HG03135 (cell line): ENCODE data around the gene PAPPA.

Source experiments
- ATAC-seq: cut with Tn5 transposase; IDR thresholded peaks from one replicate; pipeline ENCODE4 v1.9.1; 2021; ENCODE audit warnings: mild to moderate bottlenecking, moderate library complexity; ENCODE audit not compliant: unreplicated experiment

Gene PAPPA, protein sequence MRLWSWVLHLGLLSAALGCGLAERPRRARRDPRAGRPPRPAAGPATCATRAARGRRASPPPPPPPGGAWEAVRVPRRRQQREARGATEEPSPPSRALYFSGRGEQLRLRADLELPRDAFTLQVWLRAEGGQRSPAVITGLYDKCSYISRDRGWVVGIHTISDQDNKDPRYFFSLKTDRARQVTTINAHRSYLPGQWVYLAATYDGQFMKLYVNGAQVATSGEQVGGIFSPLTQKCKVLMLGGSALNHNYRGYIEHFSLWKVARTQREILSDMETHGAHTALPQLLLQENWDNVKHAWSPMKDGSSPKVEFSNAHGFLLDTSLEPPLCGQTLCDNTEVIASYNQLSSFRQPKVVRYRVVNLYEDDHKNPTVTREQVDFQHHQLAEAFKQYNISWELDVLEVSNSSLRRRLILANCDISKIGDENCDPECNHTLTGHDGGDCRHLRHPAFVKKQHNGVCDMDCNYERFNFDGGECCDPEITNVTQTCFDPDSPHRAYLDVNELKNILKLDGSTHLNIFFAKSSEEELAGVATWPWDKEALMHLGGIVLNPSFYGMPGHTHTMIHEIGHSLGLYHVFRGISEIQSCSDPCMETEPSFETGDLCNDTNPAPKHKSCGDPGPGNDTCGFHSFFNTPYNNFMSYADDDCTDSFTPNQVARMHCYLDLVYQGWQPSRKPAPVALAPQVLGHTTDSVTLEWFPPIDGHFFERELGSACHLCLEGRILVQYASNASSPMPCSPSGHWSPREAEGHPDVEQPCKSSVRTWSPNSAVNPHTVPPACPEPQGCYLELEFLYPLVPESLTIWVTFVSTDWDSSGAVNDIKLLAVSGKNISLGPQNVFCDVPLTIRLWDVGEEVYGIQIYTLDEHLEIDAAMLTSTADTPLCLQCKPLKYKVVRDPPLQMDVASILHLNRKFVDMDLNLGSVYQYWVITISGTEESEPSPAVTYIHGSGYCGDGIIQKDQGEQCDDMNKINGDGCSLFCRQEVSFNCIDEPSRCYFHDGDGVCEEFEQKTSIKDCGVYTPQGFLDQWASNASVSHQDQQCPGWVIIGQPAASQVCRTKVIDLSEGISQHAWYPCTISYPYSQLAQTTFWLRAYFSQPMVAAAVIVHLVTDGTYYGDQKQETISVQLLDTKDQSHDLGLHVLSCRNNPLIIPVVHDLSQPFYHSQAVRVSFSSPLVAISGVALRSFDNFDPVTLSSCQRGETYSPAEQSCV (N-terminal part only)

DNA sequence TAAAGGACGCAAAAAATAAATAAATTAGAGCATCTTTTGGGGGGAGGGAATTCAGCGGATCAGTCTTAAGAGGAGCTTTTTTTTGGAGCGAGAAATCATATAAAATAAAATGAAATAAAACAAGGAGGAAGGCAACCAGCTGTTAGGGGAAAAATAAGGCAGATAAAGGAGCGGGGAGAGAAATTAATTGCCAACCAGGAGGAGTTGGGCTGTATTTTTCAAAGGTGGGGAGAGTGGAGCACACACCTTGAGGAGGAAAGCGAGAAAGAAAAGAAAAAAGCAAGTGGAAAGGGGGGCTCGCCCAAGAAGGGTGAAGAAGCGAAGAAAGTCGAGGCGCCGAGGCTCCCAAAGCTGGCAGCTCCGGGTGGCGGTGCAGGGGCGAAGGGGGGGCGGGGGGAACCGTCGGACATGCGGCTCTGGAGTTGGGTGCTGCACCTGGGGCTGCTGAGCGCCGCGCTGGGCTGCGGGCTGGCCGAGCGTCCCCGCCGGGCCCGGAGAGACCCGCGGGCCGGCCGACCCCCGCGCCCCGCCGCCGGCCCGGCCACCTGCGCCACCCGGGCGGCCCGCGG lies at the start of gene PAPPA:
TSS of gene PAPPA (plus strand) at position 27 of the 569 bp plus-strand sequence. CDS start at position 409, 382 bp downstream.
- ATAC-seq, result no peak

DNA sequence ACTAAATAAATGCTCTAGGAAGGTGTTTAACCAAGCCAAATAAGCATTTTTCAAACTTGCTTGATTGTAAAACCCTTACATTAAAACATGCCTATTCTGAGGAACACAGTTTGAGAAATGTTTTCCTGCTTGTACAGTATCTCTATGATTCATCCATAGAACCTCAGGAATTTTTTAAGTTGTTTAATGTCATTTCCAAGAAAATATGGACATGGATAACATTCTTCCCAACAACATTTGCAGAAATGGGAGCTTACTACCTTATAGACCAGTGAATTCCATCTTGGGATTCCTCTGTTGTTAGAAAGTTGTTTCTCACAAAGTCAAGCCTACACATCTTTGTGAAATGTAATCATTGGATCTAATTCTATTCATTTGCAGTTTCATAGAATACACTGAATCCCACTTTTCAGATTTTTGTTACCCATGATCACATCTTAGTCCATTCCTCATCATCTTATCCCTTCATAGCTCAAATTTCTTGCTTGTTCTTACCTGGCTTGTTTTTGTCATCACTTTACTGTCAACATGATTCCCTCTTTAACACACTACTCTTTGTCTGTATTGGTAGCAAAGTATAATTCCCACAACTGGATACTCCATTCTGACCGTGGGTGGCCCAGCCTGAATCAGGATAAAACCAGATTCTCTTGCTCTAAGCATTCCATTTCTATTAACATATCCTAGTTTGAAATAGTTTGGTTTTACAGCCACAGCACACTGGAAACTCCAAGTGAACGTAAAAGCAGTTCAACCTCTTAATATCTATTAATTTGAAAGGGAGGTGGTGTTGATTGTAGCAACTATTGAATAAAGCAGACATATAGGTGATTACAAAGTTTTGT lies 49.4 kb upstream of the PAPPA start:
- no peak for ATAC-seq

DNA sequence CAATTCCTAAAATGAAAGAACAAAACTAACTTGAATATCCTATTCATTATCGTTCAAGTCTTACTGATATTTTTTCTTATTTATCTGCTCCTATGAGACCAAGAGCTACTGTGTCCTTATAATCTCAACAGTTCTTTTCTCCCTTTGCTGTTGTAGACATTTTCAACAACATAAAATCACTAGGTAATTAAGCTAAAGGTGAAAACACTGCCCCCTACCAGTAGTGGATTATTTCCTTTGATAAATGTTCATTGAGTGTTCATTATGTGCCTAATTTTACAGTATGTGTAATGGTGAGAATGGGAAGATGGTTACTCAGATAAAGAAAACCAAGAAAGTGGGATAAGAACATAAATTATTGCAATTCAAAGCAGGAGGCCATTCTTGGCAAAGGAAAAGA lies 41.4 kb upstream of the PAPPA start:
- ATAC-seq, result no peak

DNA sequence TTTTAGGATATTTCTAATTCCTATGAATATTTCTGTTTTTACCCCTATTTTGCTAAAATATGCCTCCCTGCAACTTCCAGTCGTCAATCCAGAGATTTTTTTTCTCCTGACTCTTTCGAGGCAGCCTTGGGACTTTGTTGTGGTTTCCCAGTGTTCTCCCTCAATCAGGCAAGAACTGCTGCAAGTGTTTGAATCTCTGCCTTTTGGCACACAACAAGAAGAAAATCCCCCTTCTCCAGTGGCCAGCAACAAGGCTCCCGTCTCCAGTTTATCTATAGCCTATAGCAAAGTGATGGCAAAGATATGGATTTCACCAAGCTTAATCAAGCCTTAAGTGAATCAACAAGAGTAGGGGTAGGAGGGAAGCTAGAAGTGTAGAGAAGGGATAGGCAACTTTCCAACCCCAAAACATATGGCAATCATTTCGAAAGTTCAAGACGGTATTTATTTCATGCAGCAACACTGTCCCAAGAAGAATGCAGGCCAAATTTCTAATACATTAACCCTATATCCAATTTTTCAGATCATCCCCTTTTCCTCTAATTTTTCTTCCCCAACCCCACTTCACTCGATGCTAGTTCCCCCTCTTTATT lies 37.7 kb upstream of the PAPPA start:
- no peak for ATAC-seq

DNA sequence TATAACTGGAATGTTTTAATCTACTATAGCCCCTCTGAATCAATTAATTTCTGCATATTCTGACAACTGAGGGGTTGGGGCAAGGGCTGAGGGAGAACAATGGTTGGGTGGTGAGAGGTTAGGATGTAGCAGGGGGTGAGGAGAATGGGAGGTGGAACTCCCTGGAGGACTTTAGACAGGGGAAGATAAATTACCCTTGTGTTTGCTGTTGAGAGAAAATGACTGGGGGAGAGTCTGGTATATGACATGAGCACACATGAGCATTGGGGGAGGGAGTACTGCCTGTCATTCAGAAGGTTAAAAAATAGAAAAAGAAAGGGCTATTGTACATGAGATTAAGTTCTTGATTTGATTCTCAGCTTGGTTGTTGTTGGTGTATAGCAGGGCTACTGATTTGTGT lies 37.2 kb upstream of the PAPPA start:
- no peak for ATAC-seq

DNA sequence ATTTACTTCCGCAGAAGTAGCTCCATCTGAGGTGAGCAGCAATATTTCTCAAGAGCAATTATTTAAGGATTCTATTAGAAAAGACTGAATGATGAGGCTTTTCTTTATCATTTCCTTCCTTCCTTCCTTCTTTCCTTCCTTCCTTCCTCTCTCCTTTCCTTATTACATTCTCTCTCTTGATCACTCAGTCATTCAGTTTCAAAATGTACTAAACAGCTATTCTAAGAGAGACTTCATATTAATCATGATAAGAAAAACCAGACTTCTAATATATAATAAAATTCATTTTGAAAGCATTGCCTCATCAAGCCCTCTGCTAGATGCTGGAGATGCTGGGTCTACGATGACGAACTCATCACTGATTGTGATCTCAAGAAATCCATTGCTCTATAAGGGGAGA lies 30.4 kb upstream of the PAPPA start:
- no peak for ATAC-seq

DNA sequence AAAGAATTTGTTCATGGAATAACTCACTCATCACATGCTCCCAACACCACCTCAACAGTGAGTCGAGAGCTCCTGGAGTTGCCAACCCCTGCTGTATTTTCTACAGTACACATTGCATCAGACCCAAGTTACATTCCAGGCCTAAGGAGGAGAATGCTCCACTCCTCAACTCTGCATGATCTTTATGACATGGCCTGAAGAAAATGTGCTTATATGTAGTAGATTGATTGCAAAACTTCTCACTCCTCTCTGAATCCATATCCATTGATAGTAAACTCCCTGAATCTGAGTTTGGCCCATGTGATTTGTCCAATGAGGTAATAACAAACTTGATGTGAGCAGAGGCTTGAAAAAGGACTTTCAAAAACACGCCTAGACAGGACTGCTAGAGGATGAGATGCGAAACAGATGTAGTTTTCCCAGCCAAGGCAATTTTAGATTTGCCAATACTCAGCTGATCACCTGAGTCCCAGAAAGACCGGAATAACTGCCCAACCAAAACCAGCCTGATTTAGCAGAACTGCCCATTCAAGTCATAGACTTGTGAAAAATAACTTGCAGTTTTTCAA lies 29.0 kb upstream of the PAPPA start:
- no peak for ATAC-seq

DNA sequence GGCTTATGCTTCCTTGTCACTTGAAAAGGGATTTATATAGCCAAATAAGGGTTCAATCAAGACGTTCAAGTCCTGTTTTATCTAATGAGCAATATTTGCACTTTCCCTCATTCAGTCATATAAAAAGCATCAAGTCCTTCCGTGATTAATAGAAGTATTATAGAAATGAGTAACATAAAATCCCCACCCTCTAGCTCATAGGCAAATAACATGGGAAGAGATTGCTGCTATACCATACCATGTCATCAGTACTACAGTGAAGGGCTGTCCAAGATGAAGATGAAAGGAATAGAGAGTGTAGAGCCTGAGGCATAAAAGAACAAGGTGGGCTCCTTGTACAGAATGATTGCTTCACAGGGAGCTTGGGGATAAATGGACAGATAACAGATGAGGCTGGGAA lies 20.4 kb upstream of the PAPPA start:
- ATAC-seq, result no peak

DNA sequence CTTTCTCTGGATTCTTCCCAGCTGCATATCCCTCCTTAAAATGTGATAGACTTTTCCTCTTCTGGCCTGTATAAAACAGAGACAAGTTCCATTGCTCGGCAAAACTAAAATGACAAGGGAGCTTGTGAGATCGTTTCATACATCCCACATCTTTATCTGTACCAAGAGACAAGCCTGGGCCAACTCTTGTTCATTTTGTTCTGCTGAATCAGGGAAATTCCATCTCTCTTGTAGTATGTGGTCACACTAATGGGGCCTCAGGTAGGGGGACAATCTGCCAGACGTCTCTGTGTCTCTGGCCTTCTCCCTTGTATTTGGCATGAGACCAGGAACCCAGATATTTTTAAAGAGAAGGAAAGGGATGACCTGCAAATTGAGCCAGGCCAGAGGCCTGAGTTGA lies 18.6 kb upstream of the PAPPA start:
- ATAC-seq, result no peak

DNA sequence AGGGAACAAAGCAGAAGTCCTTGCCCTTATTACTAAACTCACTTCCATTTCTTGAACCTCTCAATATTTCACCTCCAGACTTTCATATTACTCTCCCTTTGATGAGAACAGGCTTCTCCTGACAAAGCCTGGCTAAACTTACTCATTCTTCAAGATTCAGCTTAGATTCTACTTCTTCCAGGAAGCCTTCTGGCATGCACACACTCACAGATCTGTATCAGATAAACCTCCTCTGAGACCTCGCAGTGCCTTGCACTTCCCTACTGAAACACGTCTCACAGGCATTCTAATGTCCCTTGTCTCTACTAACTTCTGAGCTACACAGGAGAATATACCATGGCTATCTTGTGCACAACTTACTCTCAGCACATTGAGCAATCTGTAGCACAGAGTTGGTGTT lies 16.6 kb upstream of the PAPPA start:
- ATAC-seq, result no peak

DNA sequence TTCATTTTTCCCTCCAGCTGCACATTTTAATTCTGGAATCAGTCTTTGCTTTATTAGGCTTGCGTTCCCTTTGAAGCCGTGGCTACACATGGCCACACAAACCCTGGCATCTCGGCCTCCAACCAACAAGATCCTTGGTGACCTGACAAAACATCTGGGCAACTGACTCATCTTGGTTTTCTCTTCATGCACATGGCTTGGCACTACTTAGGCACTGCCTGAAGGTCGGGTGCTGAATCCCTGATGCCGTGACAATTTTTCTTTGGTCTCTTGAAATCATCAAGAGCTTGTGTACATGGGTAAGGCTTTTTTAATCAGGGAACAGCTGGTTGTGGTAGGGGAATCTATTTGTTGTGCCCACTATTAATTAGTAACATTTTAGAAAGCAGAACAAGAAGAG lies 16.0 kb upstream of the PAPPA start:
- ATAC-seq, result no peak

DNA sequence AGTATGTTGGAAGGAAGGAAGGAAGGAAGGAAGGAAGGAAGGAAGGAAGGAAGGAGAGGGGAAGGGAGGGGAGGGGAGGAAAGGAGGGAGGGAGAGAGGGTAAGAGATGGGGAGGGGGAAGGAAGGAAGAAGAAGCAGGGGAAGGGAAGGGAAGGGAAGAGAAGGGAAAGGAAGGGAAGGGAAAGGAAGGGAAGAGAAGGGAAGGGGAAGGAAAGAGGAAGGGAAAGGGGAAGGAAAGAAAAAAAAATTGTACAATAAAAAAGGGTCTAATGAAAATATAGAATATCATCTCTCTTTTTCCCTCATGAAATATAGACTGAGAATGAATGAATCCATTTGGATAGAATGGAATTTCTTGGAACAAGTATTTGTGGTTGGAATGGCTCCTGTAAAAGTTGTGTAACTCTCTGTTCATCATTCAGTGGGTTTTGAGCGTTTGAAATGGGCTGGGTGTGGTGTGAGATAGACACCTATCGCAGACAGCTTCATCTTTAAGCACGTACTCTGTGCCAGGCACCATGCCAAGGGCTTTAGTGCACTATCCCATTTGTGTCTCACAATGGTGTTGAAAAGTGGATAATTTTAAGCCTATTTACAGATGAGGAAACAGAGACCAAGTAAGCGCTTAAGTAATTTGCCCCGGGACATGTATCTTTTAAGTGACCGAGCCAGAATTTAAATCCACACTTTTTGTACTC lies 11.6 kb upstream of the PAPPA start:
- ATAC-seq, result no peak

DNA sequence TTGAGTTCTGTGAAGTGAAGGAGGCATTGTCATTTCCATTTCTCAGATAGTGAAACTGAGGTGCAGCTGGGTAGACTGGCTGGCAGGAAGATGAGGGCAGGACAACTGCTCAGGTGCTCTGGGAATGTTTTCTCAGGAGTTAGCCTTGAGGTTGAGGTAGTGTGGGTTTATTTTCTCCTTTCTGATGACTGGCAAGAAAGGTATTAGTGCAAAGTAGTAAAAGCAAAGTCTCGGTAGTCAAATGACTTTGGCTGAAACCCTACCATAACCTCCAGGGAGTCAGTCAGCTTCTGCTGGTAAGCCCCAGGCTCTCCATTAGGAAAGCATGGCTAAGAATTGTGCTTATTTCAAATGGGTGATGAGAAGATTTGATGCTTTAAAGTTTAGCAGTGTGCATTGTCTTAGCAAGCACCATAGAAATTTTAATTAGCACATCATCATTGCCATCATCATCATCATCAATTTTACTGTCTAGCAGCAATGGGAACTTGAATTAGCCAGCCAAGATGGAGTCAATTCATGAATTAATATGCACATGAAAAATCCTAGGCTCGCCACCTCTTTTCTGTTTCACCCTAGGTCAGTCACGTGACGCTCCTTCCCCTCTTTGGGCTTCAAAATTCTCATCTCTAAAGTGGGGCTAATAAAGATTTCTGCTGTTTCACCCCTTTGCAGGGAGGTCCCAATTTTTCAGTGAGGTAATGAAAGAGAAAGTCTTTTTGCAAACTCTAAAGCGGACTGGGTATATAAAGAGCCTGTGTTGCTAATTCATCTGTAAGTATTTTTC lies 10.7 kb upstream of the PAPPA start:
- no peak for ATAC-seq

DNA sequence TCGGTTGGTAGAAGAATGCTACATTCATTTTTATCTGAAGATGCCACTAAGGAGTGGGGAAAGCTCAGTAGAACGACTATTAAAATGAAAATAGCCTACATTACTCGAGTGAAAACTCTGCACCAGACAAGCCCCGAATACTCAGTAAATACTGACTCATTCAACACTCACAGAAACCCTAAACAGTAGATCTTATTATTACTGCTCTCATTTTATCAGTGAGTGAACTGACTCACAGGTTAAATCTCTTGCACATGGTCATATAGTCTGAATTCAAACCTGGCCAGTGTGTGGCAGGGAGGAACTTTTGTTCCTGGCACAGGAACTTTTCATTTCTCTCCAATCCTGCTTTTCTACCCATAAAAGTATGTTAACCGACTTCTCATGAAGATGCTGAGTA lies 9.6 kb upstream of the PAPPA start:
- ATAC-seq, result no peak

DNA sequence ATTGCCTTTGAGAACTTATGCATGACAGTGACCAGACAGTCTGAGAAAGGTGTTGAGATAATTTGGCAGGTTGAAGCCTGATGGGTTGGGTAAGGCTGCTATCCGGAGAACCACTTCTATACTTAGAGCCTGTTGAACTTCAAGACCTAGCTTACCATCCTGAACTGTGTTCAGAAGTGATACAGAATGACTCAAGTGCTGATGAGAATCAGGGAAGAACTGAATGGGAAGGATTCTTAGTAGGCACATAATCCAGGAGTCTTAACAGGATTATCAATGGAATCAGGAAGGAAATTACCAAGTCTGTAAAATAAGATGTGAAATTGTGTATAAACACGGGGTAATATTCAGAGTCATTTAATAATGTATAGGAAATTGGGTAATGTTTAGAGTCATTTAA lies 9.0 kb upstream of the PAPPA start:
- no peak for ATAC-seq

DNA sequence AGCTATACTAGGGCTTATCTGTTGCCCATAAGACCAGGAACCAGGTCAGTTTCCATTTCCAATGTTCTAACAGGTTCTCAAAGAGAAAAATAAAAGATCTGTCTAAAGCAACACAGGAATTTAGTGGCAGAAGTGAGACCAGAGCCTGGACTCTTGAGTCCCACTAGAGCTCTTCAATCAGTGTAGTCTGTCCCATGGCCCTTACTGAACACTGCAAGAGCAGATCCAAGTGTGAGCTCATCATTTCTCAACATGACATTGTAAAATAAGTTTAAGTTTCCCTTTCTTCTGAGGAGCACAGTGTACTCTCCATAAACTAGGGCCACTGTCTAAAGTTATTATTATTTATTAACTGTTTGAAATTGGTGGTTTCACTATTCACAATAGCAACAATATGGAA lies 8.6 kb upstream of the PAPPA start:
- no peak for ATAC-seq

DNA sequence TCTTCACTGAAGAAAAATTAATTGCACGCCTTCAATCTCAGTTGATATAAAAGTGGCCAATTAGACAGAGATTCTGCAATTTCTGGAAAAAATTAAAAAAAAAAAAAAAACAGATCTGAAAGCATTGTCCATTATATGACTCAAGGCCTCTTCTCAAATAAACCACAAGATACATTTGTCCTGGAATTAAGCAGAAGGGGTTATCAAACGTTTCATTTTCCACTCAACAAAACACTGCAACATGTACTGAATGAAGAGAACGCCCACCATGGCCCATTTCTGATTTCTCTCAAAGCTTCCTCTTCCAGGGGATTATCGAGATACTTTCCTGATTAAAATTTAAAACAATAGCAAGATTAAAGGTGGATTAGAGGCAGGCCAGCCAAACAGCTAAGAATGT lies 5.8 kb upstream of the PAPPA start:
- no peak for ATAC-seq

DNA sequence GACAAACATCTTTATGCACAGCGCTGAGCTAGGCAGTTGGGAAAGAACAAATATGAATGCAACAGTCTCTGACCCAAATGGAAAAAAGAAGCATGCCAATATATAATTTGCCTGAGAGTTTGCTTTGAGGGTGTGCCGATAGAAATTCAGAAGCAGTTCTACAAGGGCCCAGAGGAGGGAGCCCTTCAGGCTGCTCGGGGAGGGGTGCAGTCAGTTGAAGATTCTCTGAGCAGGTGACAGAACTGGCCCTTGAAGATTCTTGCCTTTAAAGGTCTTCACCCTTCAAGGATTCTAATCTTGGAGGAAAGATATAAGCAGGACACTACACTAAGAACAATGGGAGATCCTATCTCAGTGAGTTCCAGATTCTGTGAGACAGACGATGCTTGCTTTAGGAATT lies 3.7 kb upstream of the PAPPA start:
- no peak for ATAC-seq
